Heart right ventricle (tissue), 16 donors: ENCODE data around the gene ACTN2. TPM values are rescaled to one million over a fixed set of nuclear protein-coding genes. Genes with fewer than 3 reads are reported as not detected.

Experiments
- ATAC-seq, 8 donors: fragments of 200-7000 bp; cut with Tn5 transposase; one replicate each; pipeline ENCODE4 v1.9.1; 2020; ENCODE audit warnings: mild to moderate bottlenecking in 8 of 8, moderate library complexity in 8 of 8, moderate number of reproducible peaks in 1 of 8
- DNase-seq, 2 donors: peaks; one replicate each; pipeline ENCODE4 v3.0.0-alpha.2; 2020
- H3K27ac ChIP-seq, 10 donors: fragments of 200-600 bp; sonication (generic) in 2 of 10; one replicate each; pipeline versions ENCODE4 v1.5.0 to v1.8.0; 2020 to 2022; ENCODE audit warnings: mild to moderate bottlenecking in 3 of 10
- H3K27me3 ChIP-seq, 7 donors: fragments of 200-600 bp; one replicate each; pipeline ENCODE4 v1.8.0; 2021 to 2022; ENCODE audit warnings: mild to moderate bottlenecking in 2 of 7
- H3K36me3 ChIP-seq, 9 donors: fragments of 200-600 bp; sonication (generic) in 1 of 9; one replicate each; pipeline versions ENCODE4 v1.5.0 to v1.8.0; 2020 to 2022; ENCODE audit warnings: mild to moderate bottlenecking in 2 of 9
- H3K4me1 ChIP-seq, 9 donors: fragments of 200-600 bp; sonication (generic) in 1 of 9; one replicate each; pipeline versions ENCODE4 v1.5.0 to v1.8.0; 2020 to 2022; ENCODE audit warnings: mild to moderate bottlenecking in 4 of 9
- H3K4me3 ChIP-seq, 10 donors: fragments of 200-600 bp; sonication (generic) in 2 of 10; one replicate each; pipeline versions ENCODE4 v1.5.0 to v1.8.0; 2020 to 2022; ENCODE audit warnings: mild to moderate bottlenecking in 7 of 10, moderate library complexity in 2 of 10
- H3K9me3 ChIP-seq, 11 donors: fragments of 200-600 bp in 10 of 11; sonication (generic) in 2 of 11; one replicate each; pipeline versions ENCODE4 v1.5.0 to v1.8.0; 2013 to 2022; ENCODE audit warnings: mild to moderate bottlenecking in 2 of 11, control low read depth in 1 of 11, moderate library complexity in 1 of 11
- CTCF ChIP-seq, 9 donors: fragments of 200-600 bp; sonication (generic) in 2 of 9; IDR thresholded peaks; one replicate each; pipeline versions ENCODE4 v1.5.0 to v1.8.0; 2021 to 2022; ENCODE audit warnings: antibody characterized with exemption in 9 of 9, mild to moderate bottlenecking in 5 of 9, moderate library complexity in 1 of 9
- WGBS, 2 donors: extraction: QIAGEN DNeasy Blood & Tissue Kit; methylation state at CpG; one replicate each; pipeline ENCODE4 v1.1.7; 2013; ENCODE audit warnings: inconsistent platforms in 1 of 2; 5-methylcytosine and 5-hydroxymethylcytosine counted together
- intact Hi-C, 10 donors: fragments of 100-400 bp; cut with DNase I; formaldehyde crosslinking; loops; one replicate each; pipeline versions ENCODE4 v1.11.1 to v1.14.2; 2022
- polyA plus RNA-seq, 2 donors: library from polyadenylated mRNA; stranded (reverse); fragments of 200-250 nt; gene quantifications; one replicate each; pipeline ENCODE4 v1.2.3, GENCODE V29; 2013
- total RNA-seq, 10 donors: library from RNA; stranded (reverse); fragmentation: NEBNext Ultra II Directional in 3 of 10; extraction: Animal tissue kit (Norgen Biotek cat#: 25700) in 3 of 10; gene quantifications; one replicate each; pipeline versions ENCODE4 v1.2.1 to v1.2.4, GENCODE V29; 2021 to 2023
- donor health status: Arrhythmogenic right ventricular cardiomyopathy.
- donor health status: ischemic (EF 13 %, LVEDD 7.1; RV severe dilation, severe dysfunction).
- donor health status: healthy with polysubstance abuse.
- donor health status: DM: no; HTN: yes; CAD: no.
- donor health status: DM: no; HTN: no; CAD: no.
- donor health status: ischemic (EF 25% LVEDD 6.9; RV normal size, moderate dysfunction).
- donor health status: ischemic (EF 25% LVEDD 5.7; RV mildly dilated, moderate dysfunction).
- donor health status: healthy.
- donor health status: DM: yes; HTN: yes; CAD: no.
- donor health status: Ischemic cardiomyopathy.
- donor health status: ischemic (EF 35%, LVEDD 5.7; RV mildly dilated, moderate dysfunction).
- donor health status: nonischemic (EF 11% LVEDD 7.7; RV severe dilation, severe dysfunction).
- donor health status: DM: yes; HTN: yes; CAD: no.
- donor health status: PGD.
- donor health status: ischemic (EF 29% LVEDD 5.4; RV normal size, mild dysfunction).
- donor health status: nonischemic (EF 23%, LVEDD 6.1; RV moderate dilation, normal function).

ACTN2 gene
- total and polyA plus RNA-seq, 12 donors = 599 to 4,290 (median 3,278) TPM

- 47 to 50% methylated on average over 1 of the region's 1 CpG for WGBS, 2 donors
- Histone ChIP-seq H3K9me3 (no peaks in the 10 kb centered on the region), H3K36me3 (no peaks in the 10 kb centered on the region), H3K27me3 (peaks cover 0 to 14% (median 0%) of the 10 kb centered on the region in 7 donors), H3K4me1 (peaks cover 0 to 71% (median 28%) of the 10 kb centered on the region in 9 donors), H3K27ac (peak overlapping the region in 7 of 10 donors; percentile 30 to 91 (median 84)), H3K4me3 (peak overlapping the region in 2 of 10 donors; percentile 4 to 21)
- TF ChIP-seq CTCF (IDR thresholded peaks at IDR 0.05) = no peak
- no peak for DNase-seq
- no peak for ATAC-seq
- intact Hi-C loops = no loop called here
These were observed 19.9 kb downstream of the ACTN2 start for GRCh38 chr1:236706183-236706582.

GRCh38 chr1:236710328-236710892 lies 24.1 kb downstream of the ACTN2 start:
- intact Hi-C loops = no loop called here
- peaks cover 0 to 57% (median 10%) of the 10 kb centered on the region in 9 donors for H3K4me1 ChIP-seq
- H3K9me3 ChIP-seq = no peaks in the 10 kb centered on the region
- no peak for TF ChIP-seq CTCF (IDR thresholded peaks at IDR 0.05)
- H3K27me3 ChIP-seq = no peaks in the 10 kb centered on the region
- peak overlapping the region in 1 of 10 donors; percentile 11 for H3K4me3 ChIP-seq
- H3K36me3 ChIP-seq = no peaks in the 10 kb centered on the region
- ATAC-seq = peak in 4 of 8 donors; percentile 21 to 32 (median 26)
- peak overlapping the region in 2 of 10 donors; percentile 1 to 61 for H3K27ac ChIP-seq
- WGBS, 2 donors = 55 to 66% methylated on average over 11 of the region's 11 CpGs
- no peak for DNase-seq

- peak; percentile 24 to 87 (median 66) for ATAC-seq
- 3% methylated on average over 1 of the region's 1 CpG for WGBS, 2 donors
- Histone ChIP-seq H3K4me1 (peaks cover 10 to 58% (median 31%) of the 10 kb centered on the region in 9 donors), H3K27me3 (no peaks in the 10 kb centered on the region), H3K36me3 (peaks cover 0 to 28% (median 9%) of the 10 kb centered on the region in 9 donors), H3K27ac (peak overlapping the region in 8 of 10 donors; percentile 20 to 74 (median 54)), H3K9me3 (no peaks in the 10 kb centered on the region), H3K4me3 (no peak overlapping the region)
- intact Hi-C loops = no loop called here
- no peak for TF ChIP-seq CTCF (IDR thresholded peaks at IDR 0.05)
- peak in 1 of 2 donors; percentile 45 for DNase-seq
These were observed 29.9 kb downstream of the ACTN2 start for GRCh38 chr1:236716160-236716559.

DNA sequence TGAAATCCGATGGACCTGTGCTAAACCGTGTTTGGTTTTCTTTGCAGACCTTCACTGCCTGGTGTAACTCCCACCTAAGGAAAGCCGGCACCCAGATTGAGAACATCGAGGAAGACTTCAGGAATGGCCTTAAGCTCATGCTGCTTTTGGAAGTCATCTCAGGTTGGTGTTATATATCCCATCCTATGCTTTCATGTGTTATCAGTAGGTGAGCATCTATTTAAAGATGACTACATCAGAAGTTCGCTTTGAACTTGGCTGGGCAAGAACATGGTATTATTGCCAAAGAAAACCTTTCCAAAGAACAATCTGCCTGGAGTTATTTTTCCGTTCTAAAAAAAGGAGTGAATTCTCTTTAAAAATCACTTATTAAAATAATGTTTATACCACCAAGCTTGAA lies 31.5 kb downstream of the ACTN2 start:
- 60 to 69% methylated on average over 6 of the region's 6 CpGs for WGBS, 2 donors
- DNase-seq (no peak), ATAC-seq (peak in 4 of 8 donors; percentile 14 to 40 (median 34))
- Histone ChIP-seq H3K4me1 (peaks cover 10 to 60% (median 35%) of the 10 kb centered on the region in 9 donors), H3K27me3 (no peaks in the 10 kb centered on the region), H3K27ac (peak overlapping the region in 7 of 10 donors; percentile 13 to 74 (median 64)), H3K9me3 (no peaks in the 10 kb centered on the region), H3K36me3 (peaks cover 0 to 36% (median 9%) of the 10 kb centered on the region in 9 donors), H3K4me3 (no peak overlapping the region)
- intact Hi-C loops = no loop called here
- TF ChIP-seq CTCF (IDR thresholded peaks at IDR 0.05) = no peak
